8988T (cell line): Measurements from ENCODE around the gene LYZL1.
"Not testable (repeated sequence)": the region's sequence is repeated elsewhere in the genome, so short reads cannot be mapped to it uniquely, and the experiment has no call there.

ENCODE experiments used
- DNase-seq: peaks from one replicate; pipeline ENCODE4 v3.0.0; 2011

Gene LYZL1

DNA sequence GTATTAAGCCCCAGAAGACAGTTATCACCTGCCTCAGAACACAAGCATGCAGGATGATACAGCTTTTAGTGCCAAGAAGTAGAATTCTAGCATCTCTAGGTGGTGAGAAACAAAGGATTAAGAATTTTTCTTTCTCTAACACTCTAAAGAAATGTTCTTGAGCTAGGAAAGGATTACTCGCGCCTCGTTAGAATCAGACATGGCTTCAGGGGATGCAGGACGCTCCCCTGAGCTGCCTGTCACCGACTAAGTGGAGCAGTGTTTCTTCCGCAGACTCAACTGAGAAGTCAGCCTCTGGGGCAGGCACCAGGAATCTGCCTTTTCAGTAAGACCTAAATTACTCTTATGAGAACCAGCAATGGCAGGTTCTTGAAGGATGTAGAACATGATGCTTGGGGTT is at the start of gene LYZL1:
LYZL1 (plus strand) TSS at position 165 of the 400 bp plus-strand sequence. CDS start 2,798 bp downstream, outside the sequence.
- DNase-seq = not testable (repeated sequence)

DNA sequence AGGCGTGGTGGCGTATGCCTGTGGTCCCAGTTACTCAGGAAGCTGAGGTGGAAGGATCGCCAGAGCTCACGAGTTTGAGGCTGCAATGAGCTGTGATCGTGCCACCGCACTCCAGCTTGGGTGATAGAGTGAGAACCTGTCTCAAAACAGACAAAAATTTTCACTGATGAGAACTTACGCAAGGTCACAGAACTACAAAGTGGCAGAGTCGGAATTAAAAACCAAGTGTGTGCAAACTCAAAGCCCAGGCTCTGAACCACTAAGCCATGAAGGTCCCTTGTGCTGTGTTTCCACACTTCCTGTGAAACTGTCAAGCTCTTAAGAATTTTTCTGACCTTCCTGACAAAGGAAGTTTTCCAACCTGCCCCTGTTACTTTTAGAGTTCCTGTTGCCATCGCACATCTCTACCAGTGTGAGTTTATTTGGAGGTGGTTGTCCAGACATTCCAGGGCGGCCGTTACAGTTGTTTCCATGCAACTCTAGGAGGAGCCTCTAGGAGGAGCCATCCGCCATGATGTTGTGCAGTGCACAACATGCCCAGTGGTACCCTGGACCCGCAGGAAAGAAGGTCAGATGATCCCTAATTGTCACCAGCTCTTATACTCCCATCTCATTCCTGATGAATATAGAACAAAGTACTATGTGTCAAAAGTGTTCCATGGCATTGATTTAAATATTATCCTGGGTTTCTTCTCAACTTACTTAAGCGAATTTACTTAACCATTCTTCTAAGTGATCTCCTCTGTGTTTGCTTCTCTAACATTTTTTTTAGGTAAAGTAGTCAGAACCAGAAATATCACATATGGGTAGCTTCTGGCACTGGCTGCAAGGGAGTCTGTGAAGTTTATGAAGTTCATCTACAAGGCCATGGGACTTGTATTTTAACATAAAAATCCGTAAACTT is 49.0 kb upstream of the LYZL1 start:
- peak; percentile 30 for DNase-seq

DNA sequence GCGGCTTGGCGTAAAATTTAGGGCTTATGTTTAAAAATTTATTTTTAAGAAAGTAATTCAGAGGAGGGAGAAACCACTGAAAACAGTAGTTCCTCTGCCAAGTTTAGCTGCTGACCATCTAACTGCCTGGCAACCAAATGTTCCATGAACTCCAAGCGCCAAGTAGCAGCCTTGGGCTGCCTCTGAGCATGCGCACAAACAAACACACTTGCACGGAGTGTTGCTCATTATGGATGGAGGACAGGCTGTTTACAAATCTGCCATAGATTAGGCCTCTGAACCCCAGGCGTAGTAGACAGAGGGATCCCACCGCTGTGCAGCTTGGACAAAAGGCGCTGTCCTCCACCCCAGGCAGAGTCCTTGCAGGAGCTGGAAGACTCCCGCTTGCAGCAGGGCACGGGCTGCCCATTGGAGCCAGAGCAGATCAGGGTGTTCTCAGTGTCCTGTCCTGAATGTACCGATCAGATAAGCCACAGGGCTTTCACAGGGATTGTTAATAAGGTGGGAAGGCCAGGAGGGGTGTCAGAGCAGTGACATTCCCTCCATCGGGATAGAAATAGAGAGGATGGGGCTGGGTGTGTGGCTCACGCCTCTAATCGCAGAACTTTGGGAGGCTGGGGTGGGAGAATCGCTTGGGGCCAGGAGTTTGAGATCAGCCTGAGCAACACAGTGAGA is 47.7 kb upstream of the LYZL1 start:
- DNase-seq = no peak

DNA sequence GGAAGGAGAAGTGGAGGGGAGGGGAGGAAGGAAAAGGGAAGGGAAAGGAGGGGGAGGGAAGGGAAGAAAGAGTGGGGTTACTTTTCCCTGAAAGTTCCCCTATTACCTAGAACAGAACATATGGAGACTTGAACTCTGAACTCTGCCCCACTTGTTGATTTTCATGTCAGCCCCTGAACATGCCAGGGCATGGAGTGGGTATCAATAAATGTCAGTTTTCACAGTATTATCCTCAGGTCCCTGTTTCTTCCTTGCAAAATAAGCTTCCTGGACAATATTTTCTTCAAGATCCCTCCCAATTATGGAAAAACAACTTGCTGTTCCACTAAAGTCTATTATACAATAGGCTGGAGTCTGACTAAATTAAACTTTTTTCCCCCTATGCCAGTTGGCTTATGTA is 46.9 kb upstream of the LYZL1 start:
- no peak for DNase-seq

DNA sequence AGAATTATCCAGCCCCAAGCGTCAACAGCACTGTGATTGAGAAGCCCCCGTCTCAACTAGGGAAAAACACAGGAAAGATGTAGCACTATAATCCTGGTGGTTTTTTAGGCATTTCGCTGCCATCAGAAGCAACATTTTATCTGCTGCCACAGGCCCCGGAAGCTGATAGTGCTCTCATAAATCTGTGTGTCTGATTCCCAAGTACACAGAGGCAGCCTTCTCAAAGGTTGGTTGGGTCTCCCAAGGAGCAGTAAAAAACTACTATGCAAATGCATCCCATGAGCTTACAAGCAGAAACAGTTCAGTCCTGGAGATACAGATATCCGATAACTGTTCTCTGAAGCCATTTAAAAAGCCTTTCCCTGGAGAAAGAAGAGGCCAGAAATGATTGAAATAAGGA is 45.8 kb upstream of the LYZL1 start:
- DNase-seq = no peak

DNA sequence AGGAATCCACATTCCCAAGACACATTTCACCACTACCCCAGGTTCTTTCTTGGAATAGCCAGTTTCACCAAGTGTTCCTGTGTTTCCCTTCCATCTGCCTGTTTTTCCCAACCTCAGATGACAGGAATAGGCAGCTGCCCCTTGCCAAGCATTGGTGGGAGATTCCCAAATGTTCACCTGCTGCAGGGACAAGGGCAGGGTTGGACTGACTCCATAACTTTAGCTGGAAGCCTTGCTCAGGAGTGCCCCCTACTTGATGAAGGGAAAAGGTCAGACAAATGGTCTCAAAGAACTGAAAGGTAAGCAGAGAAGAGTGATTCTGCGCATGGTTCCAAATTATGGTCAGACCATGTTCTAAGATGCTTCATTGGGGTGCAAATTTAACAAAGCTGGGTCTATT is 45.1 kb upstream of the LYZL1 start:
- no peak for DNase-seq

DNA sequence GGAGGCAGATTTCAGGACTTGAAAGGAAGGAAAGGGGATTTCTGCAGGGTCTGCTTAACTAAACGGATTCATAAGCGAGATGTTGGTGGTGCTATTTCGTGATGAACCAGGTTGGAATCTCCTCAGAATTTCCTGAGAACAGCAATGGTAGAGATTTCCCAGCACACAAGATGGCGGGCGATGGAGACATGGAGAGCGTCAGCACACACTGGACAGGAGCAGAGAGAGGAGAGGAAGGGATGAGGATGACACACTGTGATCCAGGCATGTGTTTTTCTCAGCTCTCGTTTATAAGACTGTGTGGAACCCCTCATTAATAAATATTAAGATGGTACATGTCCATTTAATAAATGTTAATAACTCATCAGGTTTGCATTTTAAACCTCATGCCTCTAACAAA is 43.9 kb upstream of the LYZL1 start:
- DNase-seq = no peak

DNA sequence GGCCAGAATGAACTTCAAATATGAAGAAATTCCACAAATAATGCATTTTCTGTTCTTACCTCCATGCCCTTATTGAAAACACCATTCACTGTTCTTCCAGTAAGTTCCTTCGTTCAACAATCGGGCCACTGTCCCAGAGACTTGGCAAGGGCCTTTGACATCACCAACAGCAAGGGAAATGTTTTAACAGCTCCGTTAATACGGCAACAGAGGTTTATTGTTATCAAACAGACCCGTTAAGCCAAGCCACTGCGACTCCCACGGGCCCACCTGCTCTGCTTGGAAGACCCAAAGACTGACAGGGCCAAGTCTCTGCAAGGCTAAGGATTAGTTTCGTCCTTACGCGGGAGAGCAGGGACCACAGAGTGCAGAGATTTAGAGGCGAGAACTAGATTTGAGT is 43.4 kb upstream of the LYZL1 start:
- DNase-seq = no peak

DNA sequence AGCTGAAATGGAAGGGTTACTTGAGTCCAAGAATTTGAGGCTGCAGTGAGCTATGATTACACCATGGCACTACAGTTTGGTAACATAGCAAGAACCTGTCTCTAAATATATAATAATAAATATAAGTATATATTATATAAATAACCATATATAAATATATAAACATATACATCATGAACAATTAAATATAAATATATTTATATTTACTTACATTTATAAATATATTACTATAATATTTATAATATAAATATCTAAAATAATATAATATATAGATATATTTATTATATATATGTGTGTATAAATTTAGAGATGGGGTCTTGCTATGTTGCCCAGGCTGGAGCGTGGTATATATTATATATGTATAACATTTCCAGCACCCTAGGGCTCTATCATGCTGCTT is 42.4 kb upstream of the LYZL1 start:
- DNase-seq = no peak

DNA sequence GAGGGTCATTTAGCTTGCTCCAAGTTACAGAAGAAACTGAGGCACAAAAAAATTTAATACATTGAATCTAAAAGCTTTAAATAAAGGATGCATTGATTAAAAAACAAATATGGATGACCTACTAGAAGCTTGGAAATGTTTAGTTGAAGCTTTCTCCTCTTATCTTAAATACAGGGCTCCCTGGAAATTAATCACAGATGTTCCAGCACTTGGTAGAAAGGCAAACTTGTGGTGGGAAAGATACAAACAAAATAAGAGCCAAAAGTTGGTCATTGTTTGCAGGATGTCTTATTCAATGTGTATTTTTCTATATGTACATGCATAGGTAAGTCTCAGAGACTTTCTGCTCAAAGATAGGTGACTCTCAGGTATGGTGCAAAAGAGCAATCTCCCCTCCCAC is 40.7 kb upstream of the LYZL1 start:
- no peak for DNase-seq

DNA sequence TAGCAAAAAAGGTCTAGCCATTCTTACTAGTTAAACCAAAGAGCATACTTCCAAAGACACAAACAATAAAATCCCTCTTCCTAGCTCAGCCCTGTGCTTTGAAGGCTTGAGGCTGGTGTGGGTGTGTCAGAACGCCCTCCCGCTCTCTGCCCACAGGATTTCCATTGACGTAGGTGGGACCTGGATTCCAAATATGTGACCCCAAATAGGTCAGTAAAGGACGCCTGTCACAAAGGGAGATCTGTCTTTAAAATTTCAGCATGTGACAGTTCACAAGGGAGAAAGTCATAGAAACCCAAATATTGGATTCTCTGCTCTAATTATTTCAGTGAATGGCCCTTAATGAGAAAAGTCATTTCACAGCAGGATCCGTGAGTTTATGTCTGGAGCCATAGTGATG is 39.9 kb upstream of the LYZL1 start:
- no peak for DNase-seq

DNA sequence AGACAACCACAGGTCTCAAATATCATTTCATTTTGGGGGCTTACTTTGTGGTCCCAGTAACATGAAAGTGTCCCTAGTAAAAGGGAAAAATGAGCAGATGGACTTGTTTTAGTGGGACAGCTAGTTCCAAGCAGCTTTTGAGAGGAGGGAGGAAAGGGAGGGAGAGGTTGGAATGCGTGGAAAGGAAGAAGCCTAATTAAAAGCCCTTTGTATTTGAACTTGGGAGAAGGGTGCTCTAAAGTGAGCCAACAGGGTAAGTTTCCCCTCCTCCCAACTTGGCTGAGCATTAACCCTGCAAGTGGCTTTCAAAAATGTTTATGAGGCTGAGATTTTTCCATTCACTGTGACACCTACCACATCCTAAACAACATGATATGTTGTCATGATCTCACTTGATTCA is 38.8 kb upstream of the LYZL1 start:
- DNase-seq = no peak

DNA sequence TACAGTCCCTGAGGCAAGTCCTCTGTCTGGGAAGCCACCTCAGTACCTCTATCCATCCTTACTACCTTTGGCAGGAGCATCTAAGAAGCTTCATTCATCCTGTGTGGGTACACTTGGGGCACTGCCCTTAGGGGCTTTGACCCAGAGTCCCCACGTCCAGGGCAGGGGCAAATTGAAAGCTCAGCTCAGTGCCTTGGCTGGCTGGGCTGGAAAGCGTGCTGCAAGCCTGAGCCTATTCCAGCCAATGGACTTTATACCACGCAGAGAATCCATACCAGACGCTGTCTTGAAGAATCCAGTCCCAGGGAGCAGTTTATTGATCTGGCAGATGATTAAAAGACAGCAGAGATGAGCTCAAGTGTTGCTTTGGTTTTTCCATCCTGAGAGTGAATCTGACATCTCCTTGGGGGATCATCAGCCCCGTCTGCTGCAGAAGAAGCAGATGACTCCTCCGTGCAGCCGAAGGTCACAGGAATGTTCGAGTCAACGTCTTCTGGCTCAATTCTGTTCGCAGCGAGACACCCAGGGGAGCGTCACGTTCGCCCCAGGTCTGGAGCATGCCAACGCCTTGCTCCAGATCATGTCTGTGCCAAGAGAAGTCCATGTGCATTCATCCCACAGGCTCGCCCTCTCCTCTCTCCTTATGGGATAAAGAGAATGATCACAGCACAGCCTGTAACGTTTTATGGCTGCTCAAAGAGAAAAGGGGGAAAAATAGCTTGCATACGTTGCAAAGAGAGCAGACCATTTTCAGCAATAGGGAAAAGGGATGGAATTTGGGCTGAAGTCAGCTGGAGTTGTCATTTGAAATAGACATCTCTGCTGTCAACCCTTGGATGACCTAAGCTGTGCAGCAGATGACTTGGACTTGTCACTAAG is 35.8 kb upstream of the LYZL1 start:
- DNase-seq = no peak

DNA sequence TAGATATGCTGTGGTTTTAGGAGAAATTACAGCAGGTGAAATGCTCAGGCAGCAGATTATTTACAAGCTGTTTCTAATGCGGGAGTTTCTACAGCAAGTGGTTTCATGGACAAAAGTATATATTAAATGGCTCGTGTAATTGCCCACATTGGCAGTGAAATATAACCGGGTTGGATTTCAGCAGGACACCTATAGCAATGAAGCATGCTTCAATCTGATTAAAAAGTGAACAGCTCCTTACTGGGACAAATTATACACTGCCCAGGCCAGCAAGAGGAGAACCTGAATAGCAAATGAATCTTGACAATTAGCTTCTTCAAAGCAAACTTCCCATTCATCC is 35.2 kb upstream of the LYZL1 start:
- no peak for DNase-seq

DNA sequence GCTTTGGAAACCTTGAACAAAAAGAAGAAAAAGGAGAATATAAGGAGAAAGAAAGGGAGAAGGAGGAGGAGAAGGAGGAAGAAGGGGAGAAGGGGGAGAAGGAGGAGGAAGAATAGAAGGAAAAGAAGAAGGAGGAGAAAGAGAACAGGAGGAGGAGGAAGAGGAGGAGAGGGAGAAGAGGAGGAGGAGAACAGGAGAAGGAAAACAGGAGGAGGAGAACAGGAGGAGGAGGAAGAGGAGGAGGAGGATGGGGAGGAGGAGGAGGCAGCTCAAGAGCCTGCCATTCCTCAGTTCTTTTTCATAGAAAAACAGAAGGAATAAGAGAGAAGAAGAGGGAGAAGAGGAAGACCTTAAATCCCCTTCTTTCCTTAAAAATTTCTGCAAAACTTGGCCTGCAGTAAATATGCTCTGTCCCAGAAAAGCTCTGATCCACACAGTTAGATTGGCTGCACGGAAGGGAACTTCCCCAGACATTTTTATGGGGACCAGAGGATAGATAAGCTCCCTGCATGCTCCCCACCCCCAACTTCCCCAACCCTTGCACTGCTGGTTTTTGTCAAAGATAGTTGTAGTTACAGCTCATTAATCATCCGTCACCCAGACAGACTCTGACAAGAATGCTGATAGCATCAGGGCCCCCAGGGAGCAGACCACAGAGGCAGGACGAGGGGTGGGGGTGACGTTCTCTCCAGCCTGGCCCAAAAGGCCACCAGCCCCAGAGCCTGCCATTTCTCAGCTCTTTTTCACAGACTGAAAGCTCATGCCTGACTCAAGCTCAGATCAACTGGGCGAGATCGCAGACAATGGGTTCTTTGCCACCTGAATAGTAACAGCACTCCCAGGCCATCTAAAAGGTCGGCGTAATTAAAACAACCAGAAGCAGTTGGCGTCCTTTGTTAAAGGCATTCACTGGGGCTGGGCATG is 34.5 kb upstream of the LYZL1 start:
- DNase-seq = no peak

DNA sequence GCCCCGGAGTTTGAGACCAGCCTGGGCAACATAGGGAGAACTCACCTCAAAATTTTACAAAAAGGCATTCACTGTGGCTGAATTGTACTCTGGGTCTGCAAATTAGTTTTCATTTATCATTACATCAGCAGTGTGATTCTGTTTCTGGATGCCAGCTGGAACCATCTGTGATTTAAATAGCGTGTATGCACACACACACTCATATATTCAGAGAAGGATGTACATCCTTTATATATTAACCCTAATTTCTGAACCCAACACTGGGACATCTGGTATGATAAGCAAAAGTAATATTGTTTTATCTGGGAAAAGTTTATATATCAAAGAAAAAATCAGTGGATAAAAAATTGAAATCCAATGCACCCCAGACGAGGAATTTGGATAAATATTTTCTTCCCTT is 33.8 kb upstream of the LYZL1 start:
- no peak for DNase-seq

DNA sequence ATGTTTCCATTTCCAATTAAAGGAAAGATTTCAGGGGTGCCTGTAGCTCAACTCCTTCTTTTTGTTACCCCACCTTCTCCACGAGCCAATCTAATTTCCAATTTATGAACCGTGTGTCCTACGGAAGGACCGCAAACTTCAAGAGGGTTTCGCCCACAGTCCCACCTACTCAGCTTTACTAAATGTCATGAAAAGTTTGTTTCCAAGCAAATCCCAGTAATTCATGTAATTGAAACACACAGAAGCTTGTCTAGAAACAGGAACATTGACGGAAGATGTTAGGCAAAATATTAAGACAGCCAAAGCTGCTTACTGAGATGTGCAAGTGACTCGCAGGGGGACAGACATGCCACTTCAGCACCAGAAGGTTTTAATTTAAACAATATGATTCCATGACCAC is 32.9 kb upstream of the LYZL1 start:
- DNase-seq = no peak

DNA sequence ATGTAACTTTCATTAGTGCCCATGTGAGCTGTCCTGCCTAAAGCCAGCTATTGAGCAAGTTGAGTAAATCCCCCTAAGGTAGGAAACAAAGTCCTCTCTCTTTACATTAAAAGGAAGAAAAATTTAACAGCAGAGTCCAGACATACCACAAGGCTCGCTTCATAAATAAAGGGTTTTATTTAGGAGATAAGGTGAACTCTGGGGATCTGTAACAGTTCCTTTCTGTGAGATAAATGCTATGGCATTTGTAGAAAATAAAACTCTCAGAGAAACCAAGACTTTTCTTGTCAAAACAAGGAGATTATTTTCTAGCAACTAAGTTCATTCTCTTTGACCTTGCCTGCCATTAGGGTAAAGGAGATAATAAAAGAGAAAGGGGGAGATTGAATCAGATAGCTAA is 32.3 kb upstream of the LYZL1 start:
- no peak for DNase-seq

DNA sequence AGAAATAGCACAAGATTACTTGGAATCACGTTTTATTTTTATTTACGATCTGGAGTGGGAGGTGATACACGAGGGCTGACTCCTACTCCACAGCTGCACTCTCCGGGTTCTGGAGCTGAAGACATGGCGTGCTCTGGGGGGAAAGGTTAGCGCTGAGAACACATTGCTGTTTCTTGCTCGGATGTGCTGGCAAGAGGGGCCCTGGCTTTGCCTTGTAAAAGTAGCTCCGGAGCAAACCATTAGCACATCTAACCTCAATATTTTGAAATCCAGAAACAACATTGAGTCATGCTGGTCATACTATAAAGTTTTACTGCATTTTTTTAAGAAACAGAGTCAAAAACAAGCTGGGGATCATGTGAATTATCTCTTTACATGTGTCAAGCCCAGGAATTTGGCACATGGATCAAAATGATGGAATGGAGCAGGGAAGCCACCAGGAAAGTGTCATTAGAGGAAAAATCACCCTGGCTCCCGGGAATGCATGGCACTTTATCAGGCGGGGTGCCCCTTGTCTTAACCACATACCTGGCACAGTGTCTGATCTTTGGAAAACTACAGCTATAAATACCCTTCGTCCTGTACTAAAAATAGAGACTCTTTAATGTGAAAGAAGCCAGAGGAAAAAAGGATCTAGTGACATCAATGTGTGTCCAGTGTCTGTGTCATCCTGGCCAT is 31.6 kb upstream of the LYZL1 start:
- no peak for DNase-seq

DNA sequence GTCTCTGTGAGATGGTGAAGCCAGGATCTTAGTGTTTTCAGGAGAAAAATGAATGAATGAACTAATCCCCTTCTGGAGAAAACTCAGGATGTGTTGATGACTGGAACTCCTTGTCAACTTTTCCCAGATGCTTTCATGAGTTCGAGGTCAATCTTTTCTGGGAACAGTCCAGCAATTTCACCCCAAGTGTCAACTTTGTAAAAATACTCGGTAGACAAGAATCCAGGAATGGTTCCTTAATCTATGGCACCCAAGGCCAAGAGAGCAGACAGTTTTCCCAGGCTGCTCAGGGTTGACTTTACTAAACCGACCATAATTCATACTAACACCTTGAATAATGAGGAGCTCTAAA is 31.1 kb upstream of the LYZL1 start:
- no peak for DNase-seq

DNA sequence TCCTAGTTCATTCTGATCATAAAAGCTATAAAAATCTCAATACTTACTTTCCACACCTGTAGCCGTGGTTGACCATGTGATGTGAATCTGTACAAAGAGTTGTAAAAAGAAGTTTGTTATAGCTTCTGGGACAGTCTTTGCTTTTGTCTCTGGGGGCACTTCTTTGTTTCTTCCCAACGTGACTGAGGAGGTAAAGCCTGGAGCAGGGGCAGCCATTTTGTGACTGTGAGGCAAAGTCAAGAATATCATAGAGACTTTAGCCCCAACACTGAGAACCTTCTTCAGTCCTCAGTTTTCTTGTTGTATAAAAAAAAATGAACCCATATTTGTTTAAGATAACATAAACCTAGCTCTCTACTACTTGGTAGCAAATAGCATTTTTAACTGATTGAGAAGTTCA is 29.4 kb upstream of the LYZL1 start:
- DNase-seq = no peak

DNA sequence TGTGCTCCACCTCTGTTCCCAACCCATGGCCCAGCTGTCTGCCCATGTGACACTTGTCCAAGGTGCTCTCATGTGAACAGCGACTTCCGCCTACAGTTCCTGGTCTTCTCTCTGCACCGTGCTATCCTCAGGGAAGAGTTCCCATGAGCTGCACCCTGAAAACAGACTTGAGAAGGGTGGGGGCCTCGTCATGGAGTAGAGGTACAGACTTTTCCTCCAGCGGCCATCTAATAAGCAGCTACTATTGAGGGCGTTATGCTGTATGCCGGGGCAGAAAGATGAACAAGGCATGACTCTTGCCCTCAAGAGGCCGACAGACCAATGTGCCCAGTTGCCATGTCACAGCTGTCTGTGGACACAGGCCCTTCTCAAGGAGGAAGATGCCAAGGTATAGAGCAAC is 25.4 kb upstream of the LYZL1 start:
- DNase-seq = no peak
